Muscle layer of colon (tissue), 2 donors: ENCODE data around the gene GPR78.

ENCODE experiments used
- H3K27ac ChIP-seq: one replicate; pipeline ENCODE4 v1.7.0; 2013; ENCODE audit warnings: low read depth, mild to moderate bottlenecking, low read length, moderate library complexity
- H3K27me3 ChIP-seq, 2 donors: one replicate each; pipeline ENCODE4 v1.7.0; 2013; ENCODE audit warnings: low read length in 2 of 2, mild to moderate bottlenecking in 2 of 2; ENCODE audit not compliant: insufficient read depth in 2 of 2, control insufficient read depth in 1 of 2
- H3K36me3 ChIP-seq: one replicate; pipeline ENCODE4 v1.7.0; 2013; ENCODE audit warnings: mild to moderate bottlenecking, low read length; ENCODE audit not compliant: insufficient read depth
- H3K4me1 ChIP-seq: one replicate; pipeline ENCODE4 v1.7.0; 2013; ENCODE audit warnings: mild to moderate bottlenecking, low read length; ENCODE audit not compliant: insufficient read depth
- H3K4me3 ChIP-seq, 2 donors: one replicate each; pipeline ENCODE4 v1.7.0; 2013; ENCODE audit warnings: low read length in 2 of 2, low read depth in 1 of 2, mild to moderate bottlenecking in 1 of 2, moderate library complexity in 1 of 2
- H3K9ac ChIP-seq: one replicate; pipeline ENCODE4 v1.7.0; 2013; ENCODE audit warnings: low read length
- H3K9me3 ChIP-seq: one replicate; pipeline ENCODE4 v1.7.0; 2013; ENCODE audit warnings: mild to moderate bottlenecking, low read length
- donor health status: abdominal sarcoma.
- donor health status: Adenocarcinoma of cecum.

GPR78 gene

GRCh38 chr4:8598391-8599090, 18.3 kb downstream of the GPR78 start:
- Histone ChIP-seq H3K9me3 (no peaks in the 10 kb centered on the region), H3K27ac (no peak overlapping the region), H3K27me3 (peaks cover 0 to 4% of the 10 kb centered on the region in 2 donors), H3K4me3 (no peak overlapping the region), H3K9ac (no peak overlapping the region), H3K4me1 (peaks cover 5% of the 10 kb centered on the region), H3K36me3 (no peaks in the 10 kb centered on the region)

GRCh38 chr4:8599091-8599460, 18.9 kb downstream of the GPR78 start:
- no peak overlapping the region for H3K9ac ChIP-seq
- no peaks in the 10 kb centered on the region for H3K9me3 ChIP-seq
- no peak overlapping the region for H3K4me3 ChIP-seq
- no peaks in the 10 kb centered on the region for H3K36me3 ChIP-seq
- no peaks in the 10 kb centered on the region for H3K27me3 ChIP-seq
- H3K27ac ChIP-seq, result no peak overlapping the region
- peaks cover 5% of the 10 kb centered on the region for H3K4me1 ChIP-seq

GRCh38 chr4:8599657-8600056, 19.5 kb downstream of the GPR78 start:
- no peak overlapping the region for H3K4me3 ChIP-seq
- no peak overlapping the region for H3K27ac ChIP-seq
- no peaks in the 10 kb centered on the region for H3K9me3 ChIP-seq
- H3K4me1 ChIP-seq, result peaks cover 5% of the 10 kb centered on the region
- no peaks in the 10 kb centered on the region for H3K36me3 ChIP-seq
- H3K9ac ChIP-seq, result no peak overlapping the region
- H3K27me3 ChIP-seq, result no peaks in the 10 kb centered on the region

GRCh38 chr4:8600266-8600665, 20.1 kb downstream of the GPR78 start:
- no peaks in the 10 kb centered on the region for H3K27me3 ChIP-seq
- H3K9me3 ChIP-seq, result no peaks in the 10 kb centered on the region
- H3K36me3 ChIP-seq, result no peaks in the 10 kb centered on the region
- no peak overlapping the region for H3K4me3 ChIP-seq
- no peak overlapping the region for H3K27ac ChIP-seq
- no peak overlapping the region for H3K9ac ChIP-seq
- peaks cover 5% of the 10 kb centered on the region for H3K4me1 ChIP-seq

- H3K27me3 ChIP-seq, result no peaks in the 10 kb centered on the region
- peaks cover 5% of the 10 kb centered on the region for H3K4me1 ChIP-seq
- no peaks in the 10 kb centered on the region for H3K9me3 ChIP-seq
- H3K27ac ChIP-seq, result no peak overlapping the region
- H3K9ac ChIP-seq, result no peak overlapping the region
- no peak overlapping the region for H3K4me3 ChIP-seq
- no peaks in the 10 kb centered on the region for H3K36me3 ChIP-seq
Observed at GRCh38 chr4:8600686-8601085, 20.5 kb downstream of the GPR78 start.

GRCh38 chr4:8601086-8601485, 20.9 kb downstream of the GPR78 start:
- Histone ChIP-seq H3K9ac (no peak overlapping the region), H3K27me3 (no peaks in the 10 kb centered on the region), H3K9me3 (no peaks in the 10 kb centered on the region), H3K4me3 (no peak overlapping the region), H3K36me3 (no peaks in the 10 kb centered on the region), H3K27ac (no peak overlapping the region), H3K4me1 (peaks cover 5% of the 10 kb centered on the region)

GRCh38 chr4:8601556-8601955, 21.4 kb downstream of the GPR78 start:
- H3K27me3 ChIP-seq, result peaks cover 0 to 3% of the 10 kb centered on the region in 2 donors

GRCh38 chr4:8602686-8603430, 22.7 kb downstream of the GPR78 start:
- H3K27me3 ChIP-seq, result peaks cover 0 to 14% of the 10 kb centered on the region in 2 donors
- H3K4me1 ChIP-seq, result no peaks in the 10 kb centered on the region
- H3K9me3 ChIP-seq, result no peaks in the 10 kb centered on the region
- H3K4me3 ChIP-seq, result no peak overlapping the region
- no peaks in the 10 kb centered on the region for H3K36me3 ChIP-seq
- H3K9ac ChIP-seq, result no peak overlapping the region
- no peak overlapping the region for H3K27ac ChIP-seq

More at GRCh38 chr4:8601556-8601955, 21.4 kb downstream of the GPR78 start:
- Histone ChIP-seq H3K9me3 (no peaks in the 10 kb centered on the region), H3K4me3 (no peak overlapping the region), H3K9ac (no peak overlapping the region), H3K4me1 (peaks cover 5% of the 10 kb centered on the region), H3K27ac (no peak overlapping the region), H3K36me3 (no peaks in the 10 kb centered on the region)

- Histone ChIP-seq H3K27ac (no peak overlapping the region), H3K36me3 (no peaks in the 10 kb centered on the region), H3K4me3 (no peak overlapping the region), H3K9ac (no peak overlapping the region), H3K9me3 (no peaks in the 10 kb centered on the region), H3K4me1 (no peaks in the 10 kb centered on the region), H3K27me3 (peaks cover 0 to 18% of the 10 kb centered on the region in 2 donors)
Observed at GRCh38 chr4:8603931-8604330, 23.7 kb downstream of the GPR78 start.

- Histone ChIP-seq H3K4me1 (no peaks in the 10 kb centered on the region), H3K9me3 (no peaks in the 10 kb centered on the region), H3K27ac (no peak overlapping the region), H3K27me3 (peaks cover 0 to 18% of the 10 kb centered on the region in 2 donors), H3K9ac (no peak overlapping the region), H3K36me3 (no peaks in the 10 kb centered on the region), H3K4me3 (no peak overlapping the region)
Observed at GRCh38 chr4:8605289-8605688, 25.1 kb downstream of the GPR78 start.

- Histone ChIP-seq H3K9me3 (no peaks in the 10 kb centered on the region), H3K36me3 (no peaks in the 10 kb centered on the region), H3K9ac (no peak overlapping the region), H3K27ac (no peak overlapping the region), H3K27me3 (peaks cover 0 to 18% of the 10 kb centered on the region in 2 donors), H3K4me3 (no peak overlapping the region), H3K4me1 (no peaks in the 10 kb centered on the region)
Observed at GRCh38 chr4:8606476-8606875, 26.3 kb downstream of the GPR78 start.

GRCh38 chr4:8606966-8607365, 26.8 kb downstream of the GPR78 start:
- Histone ChIP-seq H3K9me3 (no peaks in the 10 kb centered on the region), H3K4me3 (no peak overlapping the region)

More at GRCh38 chr4:8606966-8607365, 26.8 kb downstream of the GPR78 start:
- Histone ChIP-seq H3K9ac (no peak overlapping the region), H3K27me3 (peaks cover 0 to 18% of the 10 kb centered on the region in 2 donors), H3K4me1 (no peaks in the 10 kb centered on the region), H3K36me3 (no peaks in the 10 kb centered on the region), H3K27ac (no peak overlapping the region)
